Muscle of leg (tissue), 11 donors: ENCODE measurements around the gene PCSK5. TPM values are rescaled to one million over a fixed set of nuclear protein-coding genes. Genes with fewer than 3 reads are reported as not detected.
"Not testable (repeated sequence)": the region's sequence is repeated elsewhere in the genome, so short reads cannot be mapped to it uniquely, and the experiment has no call there.

Experiments used
- DNase-seq: peaks from one replicate; pipeline ENCODE4 v3.0.0; 2013
- H3K27ac ChIP-seq: one replicate; pipeline ENCODE4 v1.5.1; 2013; ENCODE audit warnings: mild to moderate bottlenecking, low read length, control low read depth
- H3K27me3 ChIP-seq: one replicate; pipeline ENCODE4 v1.6.1; 2013; ENCODE audit warnings: low read length; ENCODE audit not compliant: control insufficient read depth, insufficient read depth
- H3K36me3 ChIP-seq: one replicate; pipeline ENCODE4 v1.6.1; 2013; ENCODE audit warnings: low read length; ENCODE audit not compliant: control insufficient read depth, insufficient read depth
- H3K4me1 ChIP-seq: one replicate; pipeline ENCODE4 v1.6.1; 2013; ENCODE audit warnings: low read length; ENCODE audit not compliant: control insufficient read depth, insufficient read depth
- H3K4me3 ChIP-seq: one replicate; pipeline ENCODE4 v1.5.1; 2013; ENCODE audit warnings: low read length, control low read depth
- H3K9me3 ChIP-seq: replicated peaks from 2 replicates; pipeline ENCODE4 v1.6.1; 2013; ENCODE audit warnings: low read depth, low read length; ENCODE audit not compliant: control insufficient read depth
- WGBS: methylation state at CpG from one replicate; pipeline ENCODE4 v1.1.5; 2013; ENCODE audit warnings: missing lambda C conversion rate; ENCODE audit not compliant: insufficient coverage; 5-methylcytosine and 5-hydroxymethylcytosine counted together
- polyA plus RNA-seq, 8 donors: library from polyadenylated mRNA; unstranded; fragments of 120-200 nt; gene quantifications; one replicate each; pipeline versions ENCODE4 v1.2.1 to v1.2.3, GENCODE V29; 2013; ENCODE audit warnings: inconsistent platforms in 1 of 8, low replicate concordance in 1 of 8; ENCODE audit not compliant: insufficient read length in 8 of 8, insufficient read depth in 1 of 8
- total RNA-seq: library from RNA; stranded (reverse); fragments of 120-200 nt; gene quantifications from one replicate; pipeline ENCODE4 v1.2.4, GENCODE V29; 2013

The PCSK5 gene
- total and polyA plus RNA-seq, 9 donors, result 12.9 to 22.1 (median 16.7) TPM

DNA sequence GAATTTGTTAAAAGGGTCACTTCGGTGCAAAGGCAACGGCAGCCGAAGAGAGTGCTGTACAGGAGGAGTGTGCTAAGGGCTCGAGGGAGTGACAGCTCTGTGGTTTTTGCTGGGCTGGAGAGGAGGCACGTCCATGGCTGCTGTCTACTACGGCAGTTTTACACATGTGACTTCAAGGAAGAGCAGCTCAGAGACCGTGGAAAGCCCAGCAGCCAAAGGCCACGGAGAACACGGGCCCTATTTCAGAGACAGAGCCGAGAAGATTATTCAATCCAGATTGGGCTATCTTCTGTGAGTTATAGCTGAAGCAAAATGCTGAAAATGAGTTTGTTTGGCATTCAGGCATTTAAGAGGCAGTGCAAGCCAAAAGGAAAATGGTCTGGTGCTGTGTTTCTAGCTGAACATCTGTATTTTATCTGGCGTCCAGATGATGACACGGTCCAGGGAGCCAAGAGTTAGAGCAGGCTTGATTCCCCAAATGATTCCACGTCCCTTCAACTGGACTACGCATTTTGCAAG is 407.3 kb downstream of the PCSK5 start:
- Histone ChIP-seq H3K4me3 (peak overlapping the region; percentile 17), H3K9me3 (no peaks in the 10 kb centered on the region), H3K4me1 (peaks cover 33% of the 10 kb centered on the region), H3K27me3 (no peaks in the 10 kb centered on the region), H3K27ac (peak overlapping the region; percentile 88), H3K36me3 (no peaks in the 10 kb centered on the region)
- peak; percentile 95 for DNase-seq
- WGBS, result 7% methylated on average over 10 of the region's 14 CpGs

DNA sequence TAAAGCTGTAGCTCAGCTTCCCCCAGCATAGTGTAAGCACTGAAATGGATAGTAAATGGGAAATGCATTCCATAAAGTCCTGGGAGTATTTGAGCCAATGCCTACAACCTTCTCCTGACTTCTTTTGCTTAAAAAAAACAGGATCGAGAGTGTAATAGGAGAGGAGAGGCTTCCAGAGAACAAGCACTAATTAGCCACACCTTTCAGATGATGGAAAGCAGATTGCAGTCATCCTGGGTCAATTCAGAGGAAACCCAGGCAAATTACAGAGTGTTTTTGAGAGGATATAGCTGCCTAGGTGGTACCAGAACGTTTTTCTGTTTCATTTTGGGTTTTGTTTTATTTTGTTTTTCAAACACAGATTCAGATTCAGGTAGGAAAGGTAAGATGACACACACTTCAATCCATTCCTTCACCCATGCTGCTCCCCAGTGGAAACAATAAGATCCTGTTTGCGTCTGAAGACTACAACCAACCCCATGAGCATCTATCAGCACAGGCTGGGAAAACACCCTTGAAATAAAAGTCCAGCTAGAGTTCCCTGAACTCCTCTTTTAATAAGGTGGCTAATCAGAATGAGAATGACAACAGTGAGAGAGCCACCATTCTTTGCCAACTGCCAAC is 408.2 kb downstream of the PCSK5 start:
- Histone ChIP-seq H3K4me1 (peaks cover 33% of the 10 kb centered on the region), H3K9me3 (no peaks in the 10 kb centered on the region), H3K27ac (peak overlapping the region; percentile 88), H3K4me3 (no peak overlapping the region), H3K27me3 (no peaks in the 10 kb centered on the region), H3K36me3 (no peaks in the 10 kb centered on the region)
- DNase-seq, result peak; percentile 52
- WGBS, result no CpG with 5 or more reads among the region's 3 CpGs

DNA sequence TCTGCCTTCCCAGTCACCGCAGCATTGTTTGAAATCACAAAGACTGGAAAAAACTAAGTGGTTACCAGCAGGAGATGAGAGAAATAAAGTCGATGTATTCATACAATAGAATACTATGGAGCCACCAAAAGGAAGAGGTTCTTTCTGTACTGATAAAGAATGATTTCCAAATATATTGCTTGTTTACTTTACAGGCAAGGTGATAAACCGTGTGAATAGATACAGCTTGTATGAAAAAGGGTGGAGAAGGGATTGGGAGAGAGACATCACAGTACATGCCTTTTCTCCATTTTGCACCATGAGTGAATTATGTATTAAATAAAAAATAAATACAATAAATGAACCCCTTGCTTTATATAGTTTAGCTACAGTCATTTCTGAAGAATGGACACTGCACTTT is 412.1 kb downstream of the PCSK5 start:
- no CpG with 5 or more reads among the region's 3 CpGs for WGBS
- no peaks in the 10 kb centered on the region for H3K27me3 ChIP-seq
- H3K27ac ChIP-seq, result no peak overlapping the region
- no peaks in the 10 kb centered on the region for H3K36me3 ChIP-seq
- peaks cover 11% of the 10 kb centered on the region for H3K4me1 ChIP-seq
- no peak overlapping the region for H3K4me3 ChIP-seq
- no peak for DNase-seq
- no peaks in the 10 kb centered on the region for H3K9me3 ChIP-seq

DNA sequence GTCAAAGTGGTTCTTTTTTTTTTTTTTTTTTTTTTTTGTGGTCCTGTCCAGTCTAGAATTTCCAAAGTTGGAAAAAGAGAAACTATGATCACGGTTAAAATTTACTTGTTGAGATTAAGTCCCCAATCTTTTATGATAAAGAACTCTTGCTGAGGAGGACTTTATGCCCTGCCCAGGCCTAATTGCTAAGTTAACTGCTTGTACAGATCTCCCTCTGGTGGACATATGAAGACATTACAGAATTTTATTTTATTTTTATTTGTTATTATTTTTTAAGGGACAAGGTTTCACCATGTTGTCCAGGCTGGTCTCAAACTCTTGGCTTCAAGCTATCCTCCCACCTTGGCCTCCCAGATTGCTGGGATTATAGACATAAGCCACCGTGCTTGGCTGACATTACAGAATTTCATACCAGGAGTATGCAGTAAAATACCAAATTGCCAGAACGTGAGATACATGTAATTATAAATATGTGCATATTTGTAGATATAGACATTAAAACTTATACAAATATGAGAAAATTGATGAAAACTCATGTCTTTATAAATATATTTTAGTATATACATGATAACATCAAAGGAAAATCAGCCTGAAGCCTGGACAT is 412.6 kb downstream of the PCSK5 start:
- no CpG with 5 or more reads among the region's 3 CpGs for WGBS
- H3K27ac ChIP-seq, result no peak overlapping the region
- no peaks in the 10 kb centered on the region for H3K36me3 ChIP-seq
- H3K4me1 ChIP-seq, result peaks cover 6% of the 10 kb centered on the region
- H3K27me3 ChIP-seq, result no peaks in the 10 kb centered on the region
- no peaks in the 10 kb centered on the region for H3K9me3 ChIP-seq
- no peak overlapping the region for H3K4me3 ChIP-seq
- peak; percentile 69 for DNase-seq

DNA sequence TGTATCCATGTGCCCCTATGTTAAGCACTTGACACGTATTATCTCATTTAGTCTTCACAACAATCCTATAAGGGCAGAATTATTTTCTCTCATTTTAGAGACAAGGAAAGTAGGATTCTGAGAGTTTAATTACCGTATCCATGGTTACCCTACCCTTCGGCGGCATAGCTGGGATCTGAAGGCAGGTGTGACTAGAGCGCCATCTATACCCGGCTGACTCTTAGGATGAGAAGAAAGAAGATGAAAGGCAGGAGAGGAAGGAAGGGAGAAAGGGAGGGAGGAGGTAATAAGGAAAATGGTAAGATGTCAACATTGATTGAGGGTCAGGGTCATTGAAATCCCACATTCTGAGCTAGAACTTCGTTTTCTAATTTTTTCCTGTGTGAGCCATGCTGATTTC is 416.6 kb downstream of the PCSK5 start:
- H3K36me3 ChIP-seq, DNase-seq, H3K27ac ChIP-seq, H3K4me1 ChIP-seq, H3K27me3 ChIP-seq, H3K4me3 ChIP-seq, H3K9me3 ChIP-seq: not testable (repeated sequence)
- WGBS, result 29% methylated on average over 6 of the region's 7 CpGs

DNA sequence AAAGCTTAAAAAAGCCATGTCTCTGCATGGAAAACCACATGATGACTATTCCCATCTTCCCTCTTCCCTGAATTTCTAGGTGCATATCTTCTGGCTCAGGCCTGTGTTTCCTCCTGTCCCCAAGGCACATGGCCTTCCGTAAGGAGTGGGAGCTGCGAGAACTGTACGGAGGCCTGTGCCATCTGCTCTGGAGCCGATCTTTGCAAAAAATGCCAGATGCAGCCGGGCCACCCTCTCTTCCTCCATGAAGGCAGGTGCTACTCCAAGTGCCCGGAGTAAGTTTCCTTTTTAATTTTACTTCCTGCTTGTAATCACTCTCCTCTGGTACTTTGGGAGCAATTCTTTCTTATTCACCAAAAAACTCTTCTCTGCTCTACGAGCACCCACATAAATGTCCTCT is 420.1 kb downstream of the PCSK5 start:
- H3K4me3 ChIP-seq, result no peak overlapping the region
- no peaks in the 10 kb centered on the region for H3K4me1 ChIP-seq
- WGBS, result 83% methylated on average over 6 of the region's 7 CpGs
- no peaks in the 10 kb centered on the region for H3K27me3 ChIP-seq
- H3K36me3 ChIP-seq, result no peaks in the 10 kb centered on the region
- no peaks in the 10 kb centered on the region for H3K9me3 ChIP-seq
- no peak for DNase-seq
- no peak overlapping the region for H3K27ac ChIP-seq

DNA sequence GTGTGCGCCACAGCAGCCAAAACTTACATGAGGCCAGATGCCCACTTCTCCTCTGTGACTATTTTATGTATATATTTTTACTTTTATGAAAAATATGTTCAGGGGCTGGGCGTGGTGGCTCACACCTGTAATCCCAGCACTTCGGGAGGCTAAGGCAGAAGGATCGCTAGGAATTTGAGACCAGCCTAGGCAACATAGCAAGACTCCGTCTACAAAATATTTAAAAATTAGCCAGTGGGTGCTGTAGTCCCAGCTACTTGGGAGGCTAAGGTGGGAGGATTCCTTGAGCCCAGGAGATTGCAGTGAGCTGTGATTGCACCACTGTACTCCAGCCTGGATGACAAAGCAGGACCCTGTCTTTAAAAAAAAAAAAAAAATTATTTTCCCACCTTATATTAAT is 420.5 kb downstream of the PCSK5 start:
- Histone ChIP-seq H3K36me3 (no peaks in the 10 kb centered on the region), H3K4me3 (no peak overlapping the region), H3K4me1 (no peaks in the 10 kb centered on the region), H3K9me3 (no peaks in the 10 kb centered on the region), H3K27me3 (no peaks in the 10 kb centered on the region), H3K27ac (no peak overlapping the region)
- WGBS, result 100% methylated on average over 3 of the region's 5 CpGs
- no peak for DNase-seq

DNA sequence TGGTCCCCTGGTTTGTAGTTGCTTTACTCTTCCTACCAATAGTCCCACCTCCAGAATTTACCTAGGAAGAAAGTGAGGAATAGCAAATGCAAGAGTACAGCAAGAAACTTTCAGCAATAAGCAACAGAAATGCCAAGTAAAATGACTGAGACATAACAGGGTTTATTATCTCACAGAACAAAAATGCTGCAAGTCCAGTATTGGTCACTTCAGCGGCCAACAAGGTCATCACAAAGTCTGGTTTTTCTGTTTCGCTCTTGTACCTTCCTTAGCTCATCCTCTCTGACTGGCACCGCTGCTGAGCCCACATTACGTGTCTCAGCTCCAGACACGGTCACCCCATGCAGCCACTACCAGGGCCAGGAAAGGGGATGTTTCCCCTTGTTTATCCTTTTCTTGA is 421.1 kb downstream of the PCSK5 start:
- H3K4me1 ChIP-seq, result no peaks in the 10 kb centered on the region
- 90% methylated on average over 5 of the region's 5 CpGs for WGBS
- H3K36me3 ChIP-seq, result no peaks in the 10 kb centered on the region
- H3K27me3 ChIP-seq, result no peaks in the 10 kb centered on the region
- H3K9me3 ChIP-seq, result no peaks in the 10 kb centered on the region
- DNase-seq, result no peak
- H3K27ac ChIP-seq, result no peak overlapping the region
- no peak overlapping the region for H3K4me3 ChIP-seq

DNA sequence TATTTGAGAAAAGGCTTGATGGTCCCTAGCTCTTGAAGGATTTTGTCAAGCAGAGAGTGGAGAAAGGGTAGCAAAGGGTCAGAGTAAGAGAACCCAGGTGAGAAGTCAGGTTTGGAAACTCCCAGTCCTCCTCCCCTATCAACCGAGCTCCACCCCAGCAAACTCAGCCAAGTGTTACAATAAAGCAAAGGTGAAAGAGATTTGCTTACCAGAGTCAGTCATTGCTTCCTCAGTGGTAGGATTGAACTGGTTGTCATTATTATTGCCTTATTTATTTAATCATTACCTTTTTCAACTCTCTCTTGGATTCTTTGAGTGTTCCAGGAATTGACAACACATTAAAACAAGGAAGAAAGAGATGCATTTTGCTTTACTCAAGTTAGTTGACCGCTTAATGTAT is 423.3 kb downstream of the PCSK5 start:
- H3K4me3 ChIP-seq, result no peak overlapping the region
- DNase-seq, result no peak
- H3K4me1 ChIP-seq, result no peaks in the 10 kb centered on the region
- H3K27me3 ChIP-seq, result no peaks in the 10 kb centered on the region
- H3K27ac ChIP-seq, result no peak overlapping the region
- H3K36me3 ChIP-seq, result no peaks in the 10 kb centered on the region
- no peaks in the 10 kb centered on the region for H3K9me3 ChIP-seq
- WGBS, result 100% methylated on average over 1 of the region's 2 CpGs

DNA sequence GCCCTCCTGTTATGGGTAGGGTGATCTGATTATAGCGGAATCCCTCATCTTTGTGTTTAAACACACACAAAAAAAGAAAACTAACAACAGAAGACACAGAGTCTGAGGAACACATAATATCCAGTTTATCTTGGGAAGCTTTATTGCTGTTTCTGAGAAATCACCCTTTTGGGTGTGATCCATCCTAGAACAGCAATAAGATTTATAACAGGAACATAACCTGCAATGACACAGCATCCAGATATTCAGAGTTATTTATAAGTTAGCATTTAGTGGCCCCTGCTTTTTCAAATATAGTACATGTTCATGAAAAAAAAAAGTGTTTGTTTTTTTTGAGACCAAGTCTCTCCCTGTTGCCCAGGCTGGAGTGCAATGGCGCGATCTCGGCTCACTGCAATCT is 423.8 kb downstream of the PCSK5 start:
- no peak for DNase-seq
- Histone ChIP-seq H3K9me3 (no peaks in the 10 kb centered on the region), H3K36me3 (no peaks in the 10 kb centered on the region), H3K4me3 (no peak overlapping the region), H3K27me3 (no peaks in the 10 kb centered on the region), H3K4me1 (no peaks in the 10 kb centered on the region), H3K27ac (no peak overlapping the region)
- no CpG with 5 or more reads among the region's 4 CpGs for WGBS
